ENCODE results near the gene THBS2.

THBS2 gene

DNA sequence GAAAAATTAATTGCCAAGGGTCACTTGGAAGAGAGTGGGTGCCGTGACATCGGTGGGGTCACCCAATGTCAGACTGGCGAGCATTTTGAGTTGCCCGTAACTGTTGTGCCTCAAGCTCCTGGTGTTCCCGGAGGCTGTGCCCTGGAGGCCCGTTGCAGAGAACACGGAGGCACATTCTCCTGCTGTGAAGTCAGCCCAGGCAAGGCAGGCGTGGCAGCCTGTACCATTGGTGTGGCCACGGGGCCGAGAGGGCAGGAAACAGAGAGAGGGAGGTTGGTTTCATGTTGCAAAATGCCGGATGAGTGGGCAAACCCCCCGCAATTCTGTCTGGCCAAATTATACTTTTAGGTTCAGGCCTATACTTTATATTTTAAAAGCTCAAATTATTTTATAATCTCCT is 81.2 kb downstream of the THBS2 start:
- H3K27ac ChIP-seq (replicated peaks): no peak overlapping the region
- peaks cover 2% of the 10 kb centered on the region for H3K27me3 ChIP-seq (ENCODE audit: insufficient read depth, poor library complexity, severe bottlenecking)
- no peak for DNase-seq (ENCODE audit: low read depth in 1 of 2, low spot score in 1 of 2)
- TF ChIP-seq SPI1 (IDR thresholded peaks at IDR 0.05; ENCODE audit: borderline replicate concordance, low read depth): no peak
- no peak for TF ChIP-seq GABPA (IDR thresholded peaks at IDR 0.05; ENCODE audit: low read depth)
- no peak for TF ChIP-seq CTCF (IDR thresholded peaks at IDR 0.05; ENCODE audit: insufficient read depth, low read length)
- no peak overlapping the region for H3K4me3 ChIP-seq (replicated peaks; ENCODE audit: insufficient read depth, low read length)

DNA sequence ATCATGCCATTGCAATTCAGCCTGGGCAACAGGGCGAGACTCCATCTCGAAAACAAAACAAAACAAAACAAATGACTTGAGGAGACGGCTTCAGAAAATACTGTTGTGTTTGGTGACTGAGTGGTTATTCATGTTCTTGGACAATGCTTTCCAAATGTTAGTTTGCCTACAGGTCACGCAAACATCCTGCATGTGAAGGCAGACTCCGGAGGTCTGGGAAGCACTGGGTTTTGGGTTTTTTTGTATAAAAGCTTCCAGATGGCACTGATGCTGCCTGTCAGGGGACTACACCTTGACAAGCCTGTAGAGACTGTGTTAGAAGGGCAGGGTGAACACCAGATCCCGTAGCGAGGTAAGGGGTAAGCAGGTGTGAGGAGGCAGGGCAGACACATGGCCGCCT is 81.7 kb downstream of the THBS2 start:
- peaks cover 2% of the 10 kb centered on the region for H3K27me3 ChIP-seq (ENCODE audit: insufficient read depth, poor library complexity, severe bottlenecking)
- H3K27ac ChIP-seq (replicated peaks): no peak overlapping the region
- TF ChIP-seq SPI1 (IDR thresholded peaks at IDR 0.05; ENCODE audit: borderline replicate concordance, low read depth): no peak
- no peak for TF ChIP-seq GABPA (IDR thresholded peaks at IDR 0.05; ENCODE audit: low read depth)
- TF ChIP-seq CTCF (IDR thresholded peaks at IDR 0.05; ENCODE audit: insufficient read depth, low read length): no peak
- TF ChIP-seq, protein P1, sequence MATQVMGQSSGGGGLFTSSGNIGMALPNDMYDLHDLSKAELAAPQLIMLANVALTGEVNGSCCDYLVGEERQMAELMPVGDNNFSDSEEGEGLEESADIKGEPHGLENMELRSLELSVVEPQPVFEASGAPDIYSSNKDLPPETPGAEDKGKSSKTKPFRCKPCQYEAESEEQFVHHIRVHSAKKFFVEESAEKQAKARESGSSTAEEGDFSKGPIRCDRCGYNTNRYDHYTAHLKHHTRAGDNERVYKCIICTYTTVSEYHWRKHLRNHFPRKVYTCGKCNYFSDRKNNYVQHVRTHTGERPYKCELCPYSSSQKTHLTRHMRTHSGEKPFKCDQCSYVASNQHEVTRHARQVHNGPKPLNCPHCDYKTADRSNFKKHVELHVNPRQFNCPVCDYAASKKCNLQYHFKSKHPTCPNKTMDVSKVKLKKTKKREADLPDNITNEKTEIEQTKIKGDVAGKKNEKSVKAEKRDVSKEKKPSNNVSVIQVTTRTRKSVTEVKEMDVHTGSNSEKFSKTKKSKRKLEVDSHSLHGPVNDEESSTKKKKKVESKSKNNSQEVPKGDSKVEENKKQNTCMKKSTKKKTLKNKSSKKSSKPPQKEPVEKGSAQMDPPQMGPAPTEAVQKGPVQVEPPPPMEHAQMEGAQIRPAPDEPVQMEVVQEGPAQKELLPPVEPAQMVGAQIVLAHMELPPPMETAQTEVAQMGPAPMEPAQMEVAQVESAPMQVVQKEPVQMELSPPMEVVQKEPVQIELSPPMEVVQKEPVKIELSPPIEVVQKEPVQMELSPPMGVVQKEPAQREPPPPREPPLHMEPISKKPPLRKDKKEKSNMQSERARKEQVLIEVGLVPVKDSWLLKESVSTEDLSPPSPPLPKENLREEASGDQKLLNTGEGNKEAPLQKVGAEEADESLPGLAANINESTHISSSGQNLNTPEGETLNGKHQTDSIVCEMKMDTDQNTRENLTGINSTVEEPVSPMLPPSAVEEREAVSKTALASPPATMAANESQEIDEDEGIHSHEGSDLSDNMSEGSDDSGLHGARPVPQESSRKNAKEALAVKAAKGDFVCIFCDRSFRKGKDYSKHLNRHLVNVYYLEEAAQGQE (IDR thresholded peaks at IDR 0.05; ENCODE audit: insufficient replicate concordance, low read depth): no peak
- no peak for TF ChIP-seq POLR2AphosphoS5 (IDR thresholded peaks at IDR 0.05; ENCODE audit: low read depth)
- no peak overlapping the region for H3K4me3 ChIP-seq (replicated peaks; ENCODE audit: insufficient read depth, low read length)
- no peak for DNase-seq (ENCODE audit: low read depth in 1 of 2, low spot score in 1 of 2)

DNA sequence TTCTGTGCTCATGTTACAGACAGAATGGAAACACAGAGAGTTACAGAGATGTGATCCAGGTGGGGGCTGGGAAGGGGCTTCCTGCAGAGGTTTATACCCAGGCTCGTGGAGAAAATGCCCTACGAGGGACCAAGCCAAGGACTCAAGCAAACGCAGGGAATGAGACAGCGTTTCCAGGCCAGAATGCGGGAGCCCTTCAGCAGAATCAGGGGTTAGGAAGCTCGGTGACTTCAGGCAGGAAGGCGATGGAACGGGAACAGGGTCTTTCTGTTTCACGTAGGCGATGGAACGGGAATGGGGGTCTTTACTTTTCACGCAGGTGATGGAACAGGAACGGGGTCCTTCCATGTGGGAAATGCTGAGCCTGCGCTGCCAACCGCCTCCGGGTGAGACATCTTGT is 82.6 kb downstream of the THBS2 start:
- Histone ChIP-seq H3K27me3 (ENCODE audit: insufficient read depth, poor library complexity, severe bottlenecking) (peaks cover 4% of the 10 kb centered on the region), H3K4me3 (replicated peaks; ENCODE audit: insufficient read depth, low read length) (no peak overlapping the region), H3K27ac (replicated peaks) (no peak overlapping the region)
- TF ChIP-seq SPI1 (IDR thresholded peaks at IDR 0.05; ENCODE audit: borderline replicate concordance, low read depth): no peak
- TF ChIP-seq, protein P1 (IDR thresholded peaks at IDR 0.05; ENCODE audit: insufficient replicate concordance, low read depth): no peak
- no peak for TF ChIP-seq GABPA (IDR thresholded peaks at IDR 0.05; ENCODE audit: low read depth)
- no peak for TF ChIP-seq POLR2AphosphoS5 (IDR thresholded peaks at IDR 0.05; ENCODE audit: low read depth)
- no peak for TF ChIP-seq CTCF (IDR thresholded peaks at IDR 0.05; ENCODE audit: insufficient read depth, low read length)
- no peak for DNase-seq (ENCODE audit: low read depth in 1 of 2, low spot score in 1 of 2)

DNA sequence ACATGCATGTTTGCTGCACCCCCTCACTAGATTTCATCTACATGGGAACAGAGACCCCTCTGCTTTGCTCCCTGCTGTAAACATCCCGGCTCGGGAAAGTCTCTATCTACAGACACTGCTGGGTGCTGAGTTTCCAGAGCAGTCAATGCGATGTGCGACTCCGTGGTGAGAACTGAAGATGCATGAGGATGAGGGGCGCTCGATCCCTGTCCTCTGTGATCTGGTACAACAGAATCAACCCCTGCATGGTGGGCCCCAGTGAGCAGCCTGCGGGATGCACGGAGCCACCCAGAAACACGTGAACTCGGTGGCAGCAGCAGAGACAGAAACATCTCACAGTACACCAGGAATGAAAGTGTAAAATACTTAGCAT is 83.1 kb downstream of the THBS2 start:
- no peak for DNase-seq (ENCODE audit: low read depth in 1 of 2, low spot score in 1 of 2)
- no peak overlapping the region for H3K27ac ChIP-seq (replicated peaks)
- no peak for TF ChIP-seq SPI1 (IDR thresholded peaks at IDR 0.05; ENCODE audit: borderline replicate concordance, low read depth)
- TF ChIP-seq GABPA (IDR thresholded peaks at IDR 0.05; ENCODE audit: low read depth): no peak
- no peak for TF ChIP-seq POLR2AphosphoS5 (IDR thresholded peaks at IDR 0.05; ENCODE audit: low read depth)
- TF ChIP-seq, protein P1 (IDR thresholded peaks at IDR 0.05; ENCODE audit: insufficient replicate concordance, low read depth): no peak
- no peak for TF ChIP-seq CTCF (IDR thresholded peaks at IDR 0.05; ENCODE audit: insufficient read depth, low read length)
- peaks cover 4% of the 10 kb centered on the region for H3K27me3 ChIP-seq (ENCODE audit: insufficient read depth, poor library complexity, severe bottlenecking)
- no peak overlapping the region for H3K4me3 ChIP-seq (replicated peaks; ENCODE audit: insufficient read depth, low read length)

All from HL-60 (cell line).